Stimulated activated CD8-positive, alpha-beta memory T cell treated with anti-CD3 and anti-CD28 coated beads, Interleukin-15, amount 100 ng/mL, for 48 hours (primary cell): ENCODE measurements around the gene DCLK1.

Source experiments
- DNase-seq, 2 donors: peaks; one replicate each; pipeline ENCODE4 v3.0.0-alpha.2; 2020; ENCODE audit warnings: low read depth in 2 of 2

Gene DCLK1

DNA sequence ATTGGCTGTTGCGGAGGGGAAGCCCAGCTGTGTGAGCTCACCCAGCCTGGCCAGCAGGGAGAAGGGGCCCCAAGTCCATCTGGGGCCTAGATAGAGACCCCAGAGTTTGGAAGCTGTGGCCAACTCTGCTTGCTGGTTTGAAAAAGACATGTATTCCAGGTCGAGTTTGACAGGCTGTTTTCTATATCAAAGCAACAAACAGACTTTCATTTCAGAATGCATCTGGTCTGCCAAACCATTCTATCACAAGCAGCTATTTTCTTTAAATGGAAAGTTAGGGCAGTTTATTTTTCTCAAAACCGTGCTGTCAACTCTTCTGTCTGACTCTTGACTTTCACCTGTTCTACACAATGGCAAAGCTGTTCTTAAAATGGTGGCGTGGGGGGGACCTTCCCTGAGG lies 185.8 kb downstream of the DCLK1 start:
- DNase-seq, result no peak

DNA sequence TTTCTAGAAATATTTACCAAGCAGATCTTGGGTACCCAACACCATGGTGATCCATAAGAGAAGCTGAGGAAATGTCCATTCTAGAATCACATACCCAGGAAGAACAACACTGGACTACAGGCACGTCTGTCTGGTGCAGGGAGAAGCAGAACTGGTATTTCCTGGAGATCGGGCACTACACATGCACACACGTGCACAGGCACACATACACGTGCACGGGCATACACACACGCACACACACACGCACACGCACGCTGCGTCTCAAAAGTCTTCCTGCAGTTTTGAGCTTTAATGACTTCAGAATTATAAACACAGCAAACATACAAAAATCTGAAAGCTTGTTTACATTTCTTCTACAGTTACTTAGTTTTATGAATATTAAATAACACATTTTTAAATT lies 189.8 kb downstream of the DCLK1 start:
- no peak for DNase-seq

DNA sequence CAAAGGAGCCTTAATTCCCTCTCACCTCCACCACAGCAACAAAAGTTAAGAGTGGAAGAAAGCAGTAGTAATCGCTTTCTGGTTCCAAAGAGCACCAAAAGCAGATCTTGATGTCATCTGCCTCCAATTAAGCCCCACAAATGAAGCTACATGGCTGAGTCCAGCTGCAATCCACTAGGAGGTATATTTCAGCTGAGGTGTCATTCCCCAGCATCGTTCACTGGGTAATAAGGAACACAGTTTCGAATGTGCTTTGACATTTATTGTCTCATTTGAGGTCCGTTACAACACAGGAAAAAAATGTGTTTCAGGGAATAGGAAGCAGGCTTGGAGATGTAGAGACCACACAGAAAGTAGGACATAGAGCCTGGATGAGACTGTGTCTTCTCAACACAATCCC lies 190.4 kb downstream of the DCLK1 start:
- DNase-seq, result no peak

DNA sequence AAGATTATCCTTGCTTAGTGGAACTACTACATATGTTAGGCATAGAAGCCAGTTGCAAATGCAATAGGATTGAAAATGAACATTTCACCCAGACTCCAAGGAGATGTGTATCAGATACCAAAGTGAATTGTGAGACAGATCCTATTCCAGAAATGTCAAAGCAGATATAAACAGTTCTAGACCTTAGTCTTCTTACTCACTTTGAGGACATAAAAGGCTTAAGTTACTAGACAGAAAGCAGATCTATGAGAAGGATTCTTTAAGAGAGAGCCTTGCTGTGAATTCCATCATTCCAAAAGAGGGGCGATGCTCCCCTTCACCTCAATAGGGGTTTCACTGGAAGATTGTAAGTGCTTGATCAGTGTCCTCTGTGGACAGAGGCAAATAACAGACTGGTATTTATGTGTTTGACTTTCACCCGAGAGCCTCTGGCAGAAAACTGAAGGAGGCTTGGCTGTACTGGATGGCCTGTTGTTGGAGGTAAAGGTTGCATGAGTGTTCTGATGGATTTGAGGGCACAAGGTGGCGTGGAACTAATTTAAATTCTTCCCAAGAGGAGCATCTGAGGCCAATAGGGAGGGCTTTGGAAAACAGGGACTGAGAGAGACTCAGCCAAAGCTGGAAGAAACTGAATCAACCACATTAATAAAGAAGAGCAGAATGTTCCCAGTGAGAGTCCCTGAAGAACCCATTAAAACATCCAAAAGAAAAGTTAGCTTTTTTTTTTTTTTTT lies 194.8 kb downstream of the DCLK1 start:
- no peak for DNase-seq

DNA sequence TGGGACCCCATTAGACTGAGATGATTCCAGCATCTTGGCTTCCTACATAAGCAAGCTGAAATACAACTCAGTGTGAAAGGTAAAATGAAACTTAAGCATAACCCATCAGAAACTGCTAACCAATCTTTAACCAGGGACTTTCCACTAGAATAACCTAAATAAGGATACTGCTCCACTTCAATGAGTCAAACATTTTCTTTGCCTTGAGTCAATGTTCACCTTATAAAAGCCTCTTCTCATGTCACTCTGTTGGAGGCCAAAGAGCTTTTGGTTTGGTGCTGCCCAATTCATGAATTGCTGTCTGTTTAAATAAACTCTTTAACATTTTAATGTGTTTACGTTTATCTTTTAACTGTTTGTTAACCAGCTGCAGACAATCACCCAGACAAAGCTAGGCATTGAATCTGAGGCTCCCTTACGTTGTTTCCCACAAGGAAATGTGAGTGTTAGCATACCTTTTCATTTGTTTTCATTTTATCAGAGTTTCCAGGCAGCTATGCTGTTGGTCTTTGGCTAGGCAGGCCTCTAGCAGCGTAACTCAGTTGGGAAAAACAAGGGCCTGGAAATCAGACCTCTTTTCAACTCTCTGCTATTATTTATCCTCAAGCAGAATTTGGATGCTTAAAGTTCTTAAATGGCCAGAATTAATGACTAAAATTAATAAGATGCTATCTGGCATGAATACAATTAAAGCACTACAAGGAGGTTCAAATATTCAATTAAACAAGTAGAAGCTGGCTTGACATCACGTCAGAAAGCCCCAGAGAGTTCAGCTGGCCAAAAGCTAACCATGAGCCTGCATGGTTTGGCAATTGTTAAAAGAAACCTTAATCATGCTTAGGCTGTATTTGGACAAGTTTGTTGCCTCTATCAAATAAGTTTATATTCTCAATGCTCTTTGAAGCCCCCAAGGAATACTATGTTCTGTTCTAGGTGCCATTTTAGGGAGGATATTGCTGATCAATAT lies 200.2 kb downstream of the DCLK1 start:
- no peak for DNase-seq

DNA sequence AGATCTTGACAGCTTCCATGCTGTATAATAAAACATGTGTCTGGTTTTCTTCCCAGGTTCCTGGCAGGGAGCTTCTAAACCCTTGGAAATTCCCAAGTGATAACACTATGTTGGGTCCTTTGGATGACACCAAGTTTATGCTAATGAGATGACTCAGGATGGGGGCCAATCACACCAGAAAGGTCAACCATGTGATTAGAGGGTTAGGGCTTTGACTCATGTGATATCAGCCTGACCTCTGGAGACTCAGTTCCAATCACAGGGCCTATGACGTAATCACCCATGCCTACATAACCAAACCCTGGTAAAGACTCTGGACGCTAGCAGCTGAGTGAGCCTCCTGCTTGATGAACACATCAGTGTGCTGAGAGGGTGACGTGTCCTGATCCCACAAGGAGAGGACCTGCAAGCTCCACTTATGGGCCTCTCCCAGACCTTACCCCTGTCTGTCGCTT lies 203.6 kb downstream of the DCLK1 start:
- no peak for DNase-seq

DNA sequence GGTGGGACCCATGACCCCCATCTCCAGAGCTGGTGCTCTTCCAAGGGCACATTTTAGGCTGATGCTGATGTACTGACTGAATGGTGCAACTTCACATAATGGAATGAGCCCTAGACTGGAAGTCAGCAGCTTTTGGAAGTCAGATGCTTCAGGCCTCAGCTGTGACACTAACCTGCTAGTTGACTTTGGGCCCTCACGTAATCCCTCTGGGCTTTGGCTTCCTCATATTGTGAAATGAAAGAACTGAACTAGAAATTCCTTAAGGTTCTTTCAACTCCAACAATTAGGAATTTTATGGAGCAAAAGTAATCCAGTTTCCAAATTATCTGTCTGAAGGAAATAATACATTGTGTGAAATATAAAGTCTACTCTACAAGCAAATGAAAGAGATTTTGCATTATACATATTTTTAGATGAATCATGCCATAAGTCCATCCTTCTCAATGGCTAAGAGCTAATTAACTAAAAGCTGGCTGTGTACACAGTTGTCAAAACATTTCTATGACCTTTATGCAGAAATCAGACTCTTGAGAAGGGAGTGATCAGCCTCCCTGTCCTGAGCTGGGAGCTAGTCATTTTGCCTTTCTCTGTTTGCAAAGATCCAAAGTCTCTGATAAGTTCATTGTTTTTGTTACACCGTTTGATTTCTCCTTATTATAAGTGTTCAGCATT lies 204.2 kb downstream of the DCLK1 start:
- DNase-seq, result no peak

DNA sequence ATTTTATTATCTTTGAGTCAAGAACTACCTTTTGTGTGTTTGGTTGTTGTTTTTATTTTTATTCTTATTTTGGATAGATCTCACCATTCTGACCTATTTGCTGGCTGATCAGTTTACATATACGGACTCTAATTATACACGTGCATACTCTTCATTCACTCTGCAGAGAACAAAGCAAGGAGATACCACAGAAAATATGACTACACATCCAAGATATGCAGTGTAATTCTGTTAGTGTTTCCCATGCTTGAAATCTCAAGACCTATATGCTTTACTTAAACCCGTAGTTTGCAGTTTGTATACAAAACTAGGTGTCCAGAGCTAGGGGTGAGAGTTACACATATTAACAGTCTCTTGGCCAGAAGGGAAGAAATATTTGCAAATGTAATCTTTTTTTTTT lies 205.5 kb downstream of the DCLK1 start:
- DNase-seq, result no peak

DNA sequence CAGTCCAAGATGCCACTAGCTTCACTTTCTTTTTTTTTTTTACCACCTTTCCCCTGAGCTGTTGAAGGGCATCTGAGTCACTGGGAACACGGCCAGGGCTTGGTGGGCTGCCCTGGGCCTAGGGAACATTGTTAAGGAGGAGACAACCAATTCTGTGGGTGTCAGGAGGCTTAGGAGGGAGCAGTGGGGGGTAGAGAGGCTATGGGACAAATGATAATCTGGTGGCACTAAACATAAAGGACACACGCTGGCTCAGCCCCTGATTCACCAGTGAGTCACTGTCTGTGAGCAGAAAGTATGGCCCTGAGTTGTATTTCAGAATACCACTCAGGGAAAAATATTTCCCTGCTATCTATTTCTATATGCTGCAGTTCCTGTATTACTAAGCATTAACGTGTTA lies 207.8 kb downstream of the DCLK1 start:
- DNase-seq, result no peak

DNA sequence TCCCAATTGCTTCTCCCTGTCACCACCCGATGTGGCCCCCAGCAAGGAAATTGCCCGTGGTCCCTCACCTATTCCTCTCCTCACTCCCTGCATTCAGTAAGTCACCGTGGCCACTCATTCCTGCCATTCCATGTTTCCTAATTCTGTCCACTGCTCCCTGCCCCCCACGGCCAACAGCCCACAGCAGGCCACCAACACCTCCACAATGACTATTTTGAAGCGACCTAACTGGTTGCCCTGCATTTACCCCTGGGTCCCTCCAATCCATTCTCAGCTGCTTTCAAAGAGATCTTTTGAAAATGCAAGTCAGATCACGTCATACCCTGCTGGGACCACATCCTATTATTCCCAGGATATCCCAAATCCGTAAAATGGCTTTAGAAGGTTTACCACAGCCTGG lies 210.4 kb downstream of the DCLK1 start:
- DNase-seq, result no peak

DNA sequence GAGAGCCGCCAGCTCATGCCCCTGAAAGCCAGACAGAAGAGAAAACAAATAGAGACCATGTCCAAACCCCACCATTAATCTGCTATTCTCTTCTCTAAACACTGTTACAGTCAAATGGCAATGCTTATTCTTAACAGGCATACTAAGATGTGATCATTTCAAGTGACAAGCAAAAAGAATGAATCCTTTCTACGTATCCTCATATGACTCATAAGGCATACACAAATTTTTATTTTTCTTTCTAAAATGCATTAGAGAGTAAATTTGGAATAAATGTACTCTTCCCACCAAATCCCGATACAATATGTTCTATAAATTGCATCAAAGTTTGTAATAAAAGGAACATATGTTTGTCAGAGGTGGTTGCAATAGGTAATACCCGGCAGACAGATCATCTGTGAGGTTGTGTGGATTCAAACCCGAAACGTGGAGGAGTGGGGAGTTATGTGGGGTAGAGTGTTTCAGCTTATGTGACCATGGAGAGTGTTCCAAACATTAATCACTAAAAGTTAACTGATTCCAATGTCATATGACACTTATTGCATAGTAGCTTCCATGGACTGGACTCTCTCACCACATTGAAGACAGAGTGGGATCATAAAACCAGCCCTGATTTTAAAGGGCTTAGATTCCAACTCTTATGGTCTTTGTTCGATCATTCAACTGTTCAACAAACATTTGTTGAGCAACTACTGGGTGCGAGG lies 213.1 kb downstream of the DCLK1 start:
- DNase-seq, result no peak

DNA sequence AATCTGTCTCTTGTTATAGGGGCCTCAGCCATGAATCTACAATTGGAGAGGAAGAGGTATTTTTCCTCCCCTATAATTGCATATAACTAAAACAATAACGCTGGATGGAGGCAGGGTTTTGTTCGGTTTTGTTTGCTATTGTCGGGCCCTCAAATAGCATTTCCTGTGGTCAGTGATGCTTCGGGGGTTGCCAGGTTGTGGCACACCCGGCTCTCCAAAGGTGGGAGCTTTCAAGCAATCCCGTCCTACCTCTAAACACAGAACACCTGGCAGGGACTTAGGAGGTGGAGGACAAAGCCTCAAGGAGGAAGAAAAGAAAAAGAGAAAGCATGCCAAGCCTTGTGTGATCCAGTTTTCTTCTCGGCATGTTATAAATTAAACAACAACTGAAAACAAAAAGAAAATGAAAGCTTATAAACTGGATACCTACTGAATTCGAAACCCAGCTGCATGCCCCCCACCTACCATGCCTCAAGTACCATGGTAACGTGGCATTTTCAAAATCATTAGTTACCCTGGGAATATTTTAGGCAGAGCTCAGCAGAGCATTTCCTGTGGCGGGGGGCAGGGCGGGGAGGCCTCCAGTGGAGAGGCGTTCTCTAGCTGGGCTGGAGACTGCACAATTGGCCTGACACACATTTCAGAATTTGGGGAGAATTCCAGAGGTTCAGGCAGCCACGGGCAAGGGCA lies 213.8 kb downstream of the DCLK1 start:
- no peak for DNase-seq

DNA sequence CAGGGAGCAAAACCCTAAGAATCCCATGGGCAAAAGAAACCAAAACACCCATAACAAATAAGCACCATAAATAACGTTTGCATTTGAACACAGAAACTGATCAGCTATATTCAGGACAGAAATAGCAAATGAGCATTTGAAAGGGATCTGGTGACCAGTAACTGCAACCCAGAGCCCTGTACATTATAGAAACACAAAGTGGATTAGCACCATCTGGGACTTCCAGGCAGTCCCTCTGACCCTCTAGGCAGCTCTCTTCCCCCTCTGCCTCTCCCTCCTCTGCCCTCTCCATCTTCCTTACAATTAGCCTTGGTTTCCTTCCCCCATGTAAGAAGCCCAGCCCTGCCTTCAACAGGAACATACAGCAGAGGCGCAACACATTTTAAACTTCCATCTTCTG lies 215.0 kb downstream of the DCLK1 start:
- DNase-seq, result no peak

DNA sequence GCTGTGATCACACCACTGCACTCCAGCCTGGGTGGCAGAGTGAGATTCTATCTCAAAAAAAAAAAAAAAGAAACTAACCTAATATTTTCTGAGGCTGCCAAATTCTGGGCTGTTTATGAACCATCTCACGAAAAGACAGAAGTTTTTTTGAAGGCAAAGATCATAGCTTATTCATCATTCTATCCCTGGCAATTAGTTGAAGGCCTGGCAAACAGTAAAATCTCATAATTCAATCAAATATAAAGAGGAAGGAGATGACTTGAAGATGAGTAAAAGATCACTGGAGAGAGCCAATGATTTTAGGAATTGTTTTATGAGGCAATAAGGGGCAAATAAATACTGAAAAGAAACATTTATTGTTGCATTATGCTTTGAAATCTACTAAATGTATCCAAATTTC lies 216.5 kb downstream of the DCLK1 start:
- no peak for DNase-seq

DNA sequence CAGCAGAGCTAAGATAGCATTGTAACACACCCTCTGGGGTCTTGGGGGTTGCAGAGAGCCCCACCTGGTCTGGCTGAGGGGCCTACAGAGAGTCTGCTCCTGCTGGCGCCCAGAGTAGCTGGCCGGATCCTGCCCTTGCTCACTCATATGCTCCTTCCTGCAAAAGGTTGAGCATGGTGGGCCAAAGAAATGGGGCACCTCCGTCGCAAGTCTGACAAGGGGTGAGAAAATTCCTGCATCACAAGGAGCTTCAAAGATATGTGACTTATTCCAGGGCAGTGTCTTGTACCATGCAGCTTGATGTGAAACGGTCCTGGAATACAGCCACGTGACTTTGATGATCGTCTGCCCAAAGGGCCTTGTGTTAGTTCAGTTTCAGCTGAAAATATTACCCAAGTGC lies 218.3 kb downstream of the DCLK1 start:
- no peak for DNase-seq

DNA sequence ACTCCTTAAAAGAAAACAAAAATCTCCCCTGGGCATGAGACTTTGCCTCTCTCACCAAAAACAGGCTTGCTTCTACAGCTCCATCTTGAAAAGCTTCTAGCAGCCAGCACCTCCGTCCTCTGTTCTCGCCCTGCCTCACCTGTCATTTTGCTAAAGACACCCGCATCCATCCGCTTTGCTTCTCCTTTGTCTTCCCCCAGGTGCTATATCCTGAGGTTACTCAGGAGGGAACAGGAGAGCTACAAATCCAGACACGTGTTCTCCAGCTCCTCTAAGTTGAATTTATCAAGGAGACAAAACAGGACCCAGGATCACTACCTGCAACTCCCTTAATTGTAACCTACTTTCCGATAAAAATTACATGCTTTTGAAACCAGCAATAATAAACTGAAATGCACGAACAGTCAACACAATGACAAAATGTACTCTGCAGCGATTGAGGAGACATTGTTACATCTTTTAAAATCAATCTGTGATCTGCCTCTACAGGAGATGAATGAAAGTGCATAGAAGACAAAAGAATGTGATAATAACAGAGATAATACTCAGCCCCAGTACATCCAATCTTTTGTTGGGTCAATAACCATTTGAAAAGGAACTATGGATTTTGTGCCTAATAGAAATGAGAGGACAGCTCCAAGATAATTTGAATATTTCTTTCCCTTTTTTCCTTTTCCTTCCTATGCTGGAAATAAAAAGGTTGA lies 221.2 kb downstream of the DCLK1 start:
- DNase-seq, result no peak

DNA sequence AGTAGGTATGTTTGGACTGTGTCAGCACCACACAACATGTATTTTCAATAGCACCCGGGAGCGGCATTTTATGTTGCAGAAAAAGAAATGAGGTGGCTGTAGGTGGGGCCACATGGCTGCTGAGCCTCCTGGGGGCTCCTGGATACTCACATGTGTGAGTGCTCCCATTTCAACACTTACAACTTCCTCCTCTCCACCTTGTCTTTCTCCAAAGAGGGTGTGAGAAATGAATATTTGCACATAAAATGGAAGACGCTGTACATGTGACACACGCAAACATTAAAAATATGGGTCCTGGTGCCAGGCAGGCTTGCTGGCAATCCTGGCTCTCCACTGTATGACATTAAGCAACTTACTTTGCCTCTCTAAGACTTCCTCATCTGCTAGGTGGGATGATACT lies 222.1 kb downstream of the DCLK1 start:
- no peak for DNase-seq

DNA sequence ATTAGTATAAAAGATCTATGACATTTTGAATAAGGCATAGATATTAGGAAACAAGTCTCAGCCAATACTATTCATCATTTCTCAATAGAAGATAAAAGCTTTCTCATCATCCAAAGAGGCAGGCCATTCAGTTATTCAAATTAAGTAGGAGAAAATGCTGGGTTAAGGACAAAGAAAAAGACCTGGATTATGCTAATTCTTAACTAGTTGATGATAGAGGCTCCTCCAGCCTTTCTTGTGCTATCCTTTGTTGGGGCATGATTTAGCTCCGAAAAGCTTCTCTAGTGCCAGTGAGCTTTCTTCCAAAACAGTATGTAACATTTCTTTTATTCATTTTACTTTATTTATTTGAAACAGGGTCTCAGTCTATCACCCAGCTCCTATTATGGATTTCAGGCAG lies 223.0 kb downstream of the DCLK1 start:
- DNase-seq, result no peak

DNA sequence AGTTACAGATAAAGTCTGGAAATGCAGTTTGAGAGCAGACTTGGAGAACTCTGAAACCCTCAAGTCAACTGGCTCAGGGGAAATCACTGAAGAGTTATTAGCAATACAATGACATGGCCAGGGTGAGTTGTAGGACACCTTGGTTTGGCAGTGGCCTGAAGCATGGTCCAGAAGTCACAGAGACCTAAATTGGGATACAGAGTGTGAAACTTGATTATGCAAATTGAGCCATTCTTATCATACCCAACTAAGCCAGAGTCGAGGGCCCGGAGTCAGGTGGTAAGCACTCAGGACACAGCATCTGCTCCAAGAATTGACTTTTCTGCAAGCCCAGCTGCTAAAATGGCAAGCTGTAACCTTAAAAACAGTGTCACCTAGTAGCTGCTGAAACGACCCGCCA lies 224.5 kb downstream of the DCLK1 start:
- no peak for DNase-seq

DNA sequence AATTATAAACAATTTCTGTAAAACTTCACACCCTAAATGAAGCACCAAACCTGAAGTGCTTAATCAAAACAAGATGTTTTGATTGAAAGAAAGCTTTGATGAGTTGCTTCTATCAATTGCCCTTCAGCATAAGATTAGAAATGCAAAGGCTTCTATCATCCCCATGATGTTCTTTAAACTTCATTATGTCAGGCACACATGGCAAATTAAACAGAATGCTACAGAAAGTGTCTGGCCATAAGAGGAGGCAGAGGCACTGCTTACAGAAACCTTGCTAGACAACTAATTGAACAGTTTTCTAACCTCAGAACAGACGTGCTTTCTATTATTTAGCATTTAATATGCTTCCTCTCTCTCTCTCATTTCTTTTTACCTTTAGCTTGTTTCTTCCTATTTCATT lies 228.1 kb downstream of the DCLK1 start:
- no peak for DNase-seq

DNA sequence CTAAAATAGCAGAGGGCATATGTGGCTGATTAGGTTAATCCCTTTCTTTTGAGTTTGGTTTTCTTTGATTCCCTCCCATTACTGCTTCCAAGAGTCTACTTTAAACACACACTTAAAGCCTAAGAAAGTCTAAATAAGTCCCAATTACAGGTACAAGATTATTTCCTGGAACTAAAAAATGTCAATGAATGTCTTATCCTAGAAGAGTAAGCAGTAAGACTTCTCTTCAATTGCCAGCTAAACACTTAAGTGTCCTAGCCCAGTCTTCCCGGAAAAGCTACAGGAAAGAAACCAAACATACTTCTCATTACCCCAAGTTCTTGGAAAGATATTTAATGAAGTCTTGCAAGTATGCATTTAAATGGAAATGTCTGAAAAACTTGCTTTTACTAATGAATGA lies 233.1 kb downstream of the DCLK1 start:
- no peak for DNase-seq
